22Rv1 (cell line): ENCODE data around the gene SF3B2.

Source experiments
- H3K27ac ChIP-seq: fragments of 450-650 bp; 2 replicates; pipeline ENCODE4 v1.5.1; 2017
- ZFX ChIP-seq: fragments of 450-650 bp; IDR thresholded peaks from 2 replicates; pipeline ENCODE4 v1.6.1; 2017; ENCODE audit warnings: antibody characterized with exemption, borderline replicate concordance
- TF ChIP-seq, protein P1 (sequence below): fragments of 450-650 bp; IDR thresholded peaks from 2 replicates; pipeline ENCODE4 v1.5.1; 2017; ENCODE audit warnings: mild to moderate bottlenecking

SF3B2 gene

DNA sequence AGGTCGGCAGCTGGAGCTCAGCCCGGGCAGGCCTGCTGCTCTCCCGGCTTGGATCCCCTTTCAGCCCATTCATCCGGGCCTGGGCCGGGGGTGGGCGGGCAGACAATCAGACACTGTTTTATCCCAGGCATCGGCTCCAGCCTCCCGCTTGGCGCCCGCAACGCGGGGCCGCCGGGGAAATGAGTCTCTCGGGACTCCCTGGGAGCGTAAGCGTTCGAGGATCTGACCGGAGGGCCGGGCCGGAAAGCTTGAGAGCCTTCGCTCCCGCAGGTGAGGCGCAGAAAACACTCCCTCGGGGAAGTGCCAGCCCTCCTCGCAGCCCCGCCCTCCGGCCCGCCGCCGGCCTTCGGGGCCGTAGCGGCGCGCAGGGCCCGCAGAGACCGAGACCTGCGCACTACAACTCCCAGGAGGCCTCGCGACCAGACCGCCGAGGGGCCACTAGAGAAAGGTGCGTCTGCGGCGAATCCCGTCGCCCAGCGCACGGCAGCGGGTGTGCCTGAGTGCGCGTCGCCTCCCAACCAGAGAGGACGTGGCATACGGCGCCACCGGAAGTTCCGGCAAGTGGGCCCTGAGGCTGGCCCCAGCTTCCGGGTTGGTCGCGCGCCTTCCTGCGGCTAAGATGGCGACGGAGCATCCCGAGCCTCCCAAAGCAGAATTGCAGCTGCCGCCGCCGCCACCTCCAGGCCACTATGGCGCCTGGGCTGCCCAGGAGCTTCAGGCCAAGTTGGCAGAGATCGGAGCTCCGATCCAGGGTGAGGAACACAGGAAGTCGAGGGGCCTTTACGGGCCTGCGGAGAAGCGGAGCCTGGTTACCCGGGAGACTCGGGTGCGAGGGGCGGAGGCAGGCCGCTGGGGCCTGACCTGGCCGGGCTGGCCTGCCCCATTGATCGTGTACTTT lies at the start of gene SF3B2:
SF3B2 (plus strand) TSS at position 599 of the 898 bp plus-strand sequence; CDS start at position 620, 21 bp downstream.
- peak within 1 kb of the TSS; percentile 87 for H3K27ac ChIP-seq
- TF ChIP-seq, protein P1, sequence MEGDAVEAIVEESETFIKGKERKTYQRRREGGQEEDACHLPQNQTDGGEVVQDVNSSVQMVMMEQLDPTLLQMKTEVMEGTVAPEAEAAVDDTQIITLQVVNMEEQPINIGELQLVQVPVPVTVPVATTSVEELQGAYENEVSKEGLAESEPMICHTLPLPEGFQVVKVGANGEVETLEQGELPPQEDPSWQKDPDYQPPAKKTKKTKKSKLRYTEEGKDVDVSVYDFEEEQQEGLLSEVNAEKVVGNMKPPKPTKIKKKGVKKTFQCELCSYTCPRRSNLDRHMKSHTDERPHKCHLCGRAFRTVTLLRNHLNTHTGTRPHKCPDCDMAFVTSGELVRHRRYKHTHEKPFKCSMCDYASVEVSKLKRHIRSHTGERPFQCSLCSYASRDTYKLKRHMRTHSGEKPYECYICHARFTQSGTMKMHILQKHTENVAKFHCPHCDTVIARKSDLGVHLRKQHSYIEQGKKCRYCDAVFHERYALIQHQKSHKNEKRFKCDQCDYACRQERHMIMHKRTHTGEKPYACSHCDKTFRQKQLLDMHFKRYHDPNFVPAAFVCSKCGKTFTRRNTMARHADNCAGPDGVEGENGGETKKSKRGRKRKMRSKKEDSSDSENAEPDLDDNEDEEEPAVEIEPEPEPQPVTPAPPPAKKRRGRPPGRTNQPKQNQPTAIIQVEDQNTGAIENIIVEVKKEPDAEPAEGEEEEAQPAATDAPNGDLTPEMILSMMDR = no peak
- no peak for TF ChIP-seq ZFX

- peak overlapping the region; percentile 96 for H3K27ac ChIP-seq
- TF ChIP-seq, protein P1 = peak; percentile 54
- no peak for TF ChIP-seq ZFX
Measured at GRCh38 chr11:66002648-66003225, 49.4 kb upstream of the SF3B2 start.

GRCh38 chr11:66003291-66003690 lies 48.9 kb upstream of the SF3B2 start:
- peak overlapping the region; percentile 96 for H3K27ac ChIP-seq
- no peak for TF ChIP-seq ZFX
- TF ChIP-seq, protein P1 = no peak

DNA sequence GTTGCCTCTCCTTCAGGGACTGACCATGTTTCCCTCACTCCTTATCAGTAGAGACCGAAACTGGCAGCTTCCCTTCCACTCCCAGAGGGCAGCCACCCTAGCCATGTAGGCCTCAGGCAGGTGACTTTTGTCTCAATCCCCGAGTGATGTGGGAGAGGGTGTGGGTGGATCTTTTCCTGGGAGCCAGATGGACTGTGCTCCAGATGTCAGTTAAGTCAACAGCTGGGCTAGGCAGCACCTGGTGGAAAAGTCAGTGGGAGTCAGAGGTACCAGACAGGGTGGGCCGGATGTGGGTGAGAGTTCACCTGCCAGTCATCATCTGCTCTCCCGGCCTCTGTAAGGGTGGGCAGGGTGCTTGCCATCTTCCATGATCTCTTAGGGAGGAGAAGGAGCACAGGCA lies 48.0 kb upstream of the SF3B2 start:
- no peak for TF ChIP-seq ZFX
- TF ChIP-seq, protein P1 = no peak
- H3K27ac ChIP-seq = no peak overlapping the region

- TF ChIP-seq, protein P1 = no peak
Measured at GRCh38 chr11:66006134-66006890, 45.9 kb upstream of the SF3B2 start.

GRCh38 chr11:66006891-66007176 lies 45.3 kb upstream of the SF3B2 start:
- no peak overlapping the region for H3K27ac ChIP-seq
- TF ChIP-seq ZFX = no peak
- TF ChIP-seq, protein P1 = no peak

More at GRCh38 chr11:66006134-66006890, 45.9 kb upstream of the SF3B2 start:
- no peak overlapping the region for H3K27ac ChIP-seq

DNA sequence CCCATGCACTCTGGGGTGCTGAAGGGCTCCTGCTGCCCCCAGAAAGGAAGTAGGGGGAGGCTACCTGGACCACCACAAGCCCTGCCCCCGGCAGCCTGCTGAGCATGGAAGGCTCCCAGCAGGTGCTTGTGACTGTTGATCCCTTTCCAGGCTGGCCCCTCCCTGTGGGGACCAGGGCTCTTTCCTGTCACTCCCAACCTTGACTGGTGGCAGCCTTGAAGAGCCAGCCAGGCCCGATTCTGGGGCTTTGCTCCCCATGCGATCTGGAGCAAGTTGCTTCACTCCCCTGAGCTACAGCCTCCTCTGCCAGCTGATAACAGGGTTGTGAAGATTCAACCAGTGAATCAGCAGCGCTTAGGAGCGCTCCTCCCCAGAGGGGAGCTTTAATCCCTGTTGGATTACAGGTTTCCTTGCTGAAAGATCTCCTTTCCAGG lies 44.9 kb upstream of the SF3B2 start:
- no peak for TF ChIP-seq ZFX
- TF ChIP-seq, protein P1 = no peak
- H3K27ac ChIP-seq = no peak overlapping the region
